ENCODE data around the gene LRRC23. TPM values are rescaled to one million over a fixed set of nuclear protein-coding genes. Genes with fewer than 3 reads are reported as not detected.

Gene LRRC23
- polyA plus RNA-seq, 1 experiment, result 10.6 TPM

GRCh38 chr12:6946920-6947374, 42.3 kb downstream of the LRRC23 start:
- POLR2A ChIA-PET, result interaction anchor here (0.6 to 0.9 kb wide), 3 partner anchors 17 to 79 kb away, joined by 3 read pairs; no protein-coding TSS in a partner anchor
- CTCF ChIA-PET, result interaction anchor here (4.1 kb wide), 1 partner anchor 15 kb away, joined by 18 read pairs; no protein-coding TSS in a partner anchor

GRCh38 chr12:6947615-6948014, 43.0 kb downstream of the LRRC23 start:
- H3K4me3 ChIP-seq (ENCODE audit: low read depth, low read length), result no peak overlapping the region
- TF ChIP-seq, protein P1, sequence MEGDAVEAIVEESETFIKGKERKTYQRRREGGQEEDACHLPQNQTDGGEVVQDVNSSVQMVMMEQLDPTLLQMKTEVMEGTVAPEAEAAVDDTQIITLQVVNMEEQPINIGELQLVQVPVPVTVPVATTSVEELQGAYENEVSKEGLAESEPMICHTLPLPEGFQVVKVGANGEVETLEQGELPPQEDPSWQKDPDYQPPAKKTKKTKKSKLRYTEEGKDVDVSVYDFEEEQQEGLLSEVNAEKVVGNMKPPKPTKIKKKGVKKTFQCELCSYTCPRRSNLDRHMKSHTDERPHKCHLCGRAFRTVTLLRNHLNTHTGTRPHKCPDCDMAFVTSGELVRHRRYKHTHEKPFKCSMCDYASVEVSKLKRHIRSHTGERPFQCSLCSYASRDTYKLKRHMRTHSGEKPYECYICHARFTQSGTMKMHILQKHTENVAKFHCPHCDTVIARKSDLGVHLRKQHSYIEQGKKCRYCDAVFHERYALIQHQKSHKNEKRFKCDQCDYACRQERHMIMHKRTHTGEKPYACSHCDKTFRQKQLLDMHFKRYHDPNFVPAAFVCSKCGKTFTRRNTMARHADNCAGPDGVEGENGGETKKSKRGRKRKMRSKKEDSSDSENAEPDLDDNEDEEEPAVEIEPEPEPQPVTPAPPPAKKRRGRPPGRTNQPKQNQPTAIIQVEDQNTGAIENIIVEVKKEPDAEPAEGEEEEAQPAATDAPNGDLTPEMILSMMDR (IDR thresholded peaks at IDR 0.05; ENCODE audit: low read depth, low read length), result no peak
- H3K27ac ChIP-seq (ENCODE audit: low read depth, low read length), result no peak overlapping the region
- DNase-seq (ENCODE audit: low read depth, low spot score), result no peak
- H3K27me3 ChIP-seq (ENCODE audit: control insufficient read depth, insufficient read depth, low read length), result no peaks in the 10 kb centered on the region
- no peaks in the 10 kb centered on the region; the same call in 1 of the 2 replicates for H3K9me3 ChIP-seq (ENCODE audit: control insufficient read depth, insufficient read depth, low read length)
- POLR2A ChIA-PET, result interaction anchor here (0.9 kb wide), 1 partner anchor 16 kb away, joined by 3 read pairs; no protein-coding TSS in a partner anchor
- CTCF ChIA-PET, result interaction anchor here (0.7 to 4.1 kb wide), 5 partner anchors 14 to 1048 kb away, joined by 3 to 18 read pairs (median 3); no protein-coding TSS in a partner anchor

More at GRCh38 chr12:6946920-6947374, 42.3 kb downstream of the LRRC23 start:
- DNase-seq (ENCODE audit: low read depth, low spot score), result no peak
- no peaks in the 10 kb centered on the region; the same call in 1 of the 2 replicates for H3K9me3 ChIP-seq (ENCODE audit: control insufficient read depth, insufficient read depth, low read length)
- TF ChIP-seq, protein P1 (IDR thresholded peaks at IDR 0.05; ENCODE audit: low read depth, low read length), result no peak
- no peak overlapping the region for H3K27ac ChIP-seq (ENCODE audit: low read depth, low read length)
- no peaks in the 10 kb centered on the region for H3K27me3 ChIP-seq (ENCODE audit: control insufficient read depth, insufficient read depth, low read length)
- H3K4me3 ChIP-seq (ENCODE audit: low read depth, low read length), result no peak overlapping the region

GRCh38 chr12:6948873-6949594, 44.4 kb downstream of the LRRC23 start:
- H3K9me3 ChIP-seq (ENCODE audit: control insufficient read depth, insufficient read depth, low read length), result no peaks in the 10 kb centered on the region; the same call in 1 of the 2 replicates
- TF ChIP-seq, protein P1 (IDR thresholded peaks at IDR 0.05; ENCODE audit: low read depth, low read length), result no peak
- ChIA-PET POLR2A (interaction anchor here (0.7 to 1.3 kb wide), 3 partner anchors 13 to 100 kb away, joined by 3 to 6 read pairs (median 4); no protein-coding TSS in a partner anchor), CTCF (interaction anchor here (1.1 to 1.7 kb wide), 4 partner anchors 23 to 195 kb away, joined by 3 to 4 read pairs (median 4); no protein-coding TSS in a partner anchor)
- H3K27ac ChIP-seq (ENCODE audit: low read depth, low read length), result no peak overlapping the region
- H3K27me3 ChIP-seq (ENCODE audit: control insufficient read depth, insufficient read depth, low read length), result no peaks in the 10 kb centered on the region
- no peak for DNase-seq (ENCODE audit: low read depth, low spot score)
- no peak overlapping the region for H3K4me3 ChIP-seq (ENCODE audit: low read depth, low read length)

- Histone ChIP-seq H3K27ac (ENCODE audit: low read depth, low read length) (no peak overlapping the region), H3K9me3 (ENCODE audit: control insufficient read depth, insufficient read depth, low read length) (no peaks in the 10 kb centered on the region; the same call in 1 of the 2 replicates), H3K27me3 (ENCODE audit: control insufficient read depth, insufficient read depth, low read length) (no peaks in the 10 kb centered on the region), H3K4me3 (ENCODE audit: low read depth, low read length) (no peak overlapping the region)
- POLR2A ChIA-PET, result no interaction called here
- TF ChIP-seq, protein P1 (IDR thresholded peaks at IDR 0.05; ENCODE audit: low read depth, low read length), result peak; percentile 35
- no peak for DNase-seq (ENCODE audit: low read depth, low spot score)
- CTCF ChIA-PET, result interaction anchor here (1.4 kb wide), 1 partner anchor 81 kb away, joined by 4 read pairs; no protein-coding TSS in a partner anchor
Observed at GRCh38 chr12:6950401-6950801, 45.8 kb downstream of the LRRC23 start.

Data from AG04450 (cell line).